ENCODE data around the gene RPS24. TPM values are rescaled to one million over a fixed set of nuclear protein-coding genes. Genes with fewer than 3 reads are reported as not detected.

Gene RPS24
- total and polyA plus RNA-seq, 4 donors = 314 to 1,104 (median 812) TPM

DNA sequence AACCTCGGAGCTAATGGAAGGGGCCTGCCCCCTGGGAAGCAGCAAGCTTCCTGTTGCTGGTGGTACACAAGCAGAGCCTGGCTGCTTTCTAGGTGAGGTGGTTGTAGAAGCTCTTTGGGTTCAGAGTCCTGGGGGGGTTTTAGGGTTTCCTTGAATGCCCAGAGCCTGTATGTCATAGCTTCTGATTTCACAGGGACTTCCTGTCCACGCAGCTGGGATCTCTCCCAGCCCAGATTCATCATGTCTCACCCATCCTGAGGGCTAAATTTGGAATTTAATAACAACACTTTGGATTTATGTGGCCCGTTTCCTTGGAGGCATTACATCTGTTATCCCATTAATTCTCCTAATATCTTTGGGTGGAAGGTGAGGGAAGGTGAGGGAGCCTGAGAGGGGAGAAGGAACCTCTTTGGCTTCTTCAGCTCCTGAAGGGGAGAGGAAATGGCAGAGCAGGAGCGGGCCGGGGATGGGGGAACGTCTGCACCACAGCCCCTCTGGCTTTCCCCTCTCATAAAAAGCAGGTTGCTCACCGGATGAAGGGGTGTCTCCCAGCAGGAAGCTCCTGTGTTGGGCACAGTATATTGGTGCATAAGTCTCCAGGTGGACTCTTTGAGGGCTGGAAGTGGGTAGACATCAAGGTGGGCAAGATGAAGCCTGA, 19.7 kb downstream of the RPS24 start:
- no peaks in the 10 kb centered on the region for H3K27me3 ChIP-seq (ENCODE audit: control insufficient read depth in 4 of 4, insufficient read depth in 4 of 4, low read length in 3 of 4)
- DNase-seq (ENCODE audit: low spot score) = no peak
- H3K9me3 ChIP-seq (ENCODE audit: control insufficient read depth in 4 of 4, low read length in 3 of 4) = no peaks in the 10 kb centered on the region
- H3K9ac ChIP-seq (ENCODE audit: low read depth in 1 of 2, low read length in 2 of 2) = no peak overlapping the region
- TF ChIP-seq HNF4G (IDR thresholded peaks at IDR 0.05) = no peak
- TF ChIP-seq FOXA1 (IDR thresholded peaks at IDR 0.05) = no peak
- TF ChIP-seq, protein P1, sequence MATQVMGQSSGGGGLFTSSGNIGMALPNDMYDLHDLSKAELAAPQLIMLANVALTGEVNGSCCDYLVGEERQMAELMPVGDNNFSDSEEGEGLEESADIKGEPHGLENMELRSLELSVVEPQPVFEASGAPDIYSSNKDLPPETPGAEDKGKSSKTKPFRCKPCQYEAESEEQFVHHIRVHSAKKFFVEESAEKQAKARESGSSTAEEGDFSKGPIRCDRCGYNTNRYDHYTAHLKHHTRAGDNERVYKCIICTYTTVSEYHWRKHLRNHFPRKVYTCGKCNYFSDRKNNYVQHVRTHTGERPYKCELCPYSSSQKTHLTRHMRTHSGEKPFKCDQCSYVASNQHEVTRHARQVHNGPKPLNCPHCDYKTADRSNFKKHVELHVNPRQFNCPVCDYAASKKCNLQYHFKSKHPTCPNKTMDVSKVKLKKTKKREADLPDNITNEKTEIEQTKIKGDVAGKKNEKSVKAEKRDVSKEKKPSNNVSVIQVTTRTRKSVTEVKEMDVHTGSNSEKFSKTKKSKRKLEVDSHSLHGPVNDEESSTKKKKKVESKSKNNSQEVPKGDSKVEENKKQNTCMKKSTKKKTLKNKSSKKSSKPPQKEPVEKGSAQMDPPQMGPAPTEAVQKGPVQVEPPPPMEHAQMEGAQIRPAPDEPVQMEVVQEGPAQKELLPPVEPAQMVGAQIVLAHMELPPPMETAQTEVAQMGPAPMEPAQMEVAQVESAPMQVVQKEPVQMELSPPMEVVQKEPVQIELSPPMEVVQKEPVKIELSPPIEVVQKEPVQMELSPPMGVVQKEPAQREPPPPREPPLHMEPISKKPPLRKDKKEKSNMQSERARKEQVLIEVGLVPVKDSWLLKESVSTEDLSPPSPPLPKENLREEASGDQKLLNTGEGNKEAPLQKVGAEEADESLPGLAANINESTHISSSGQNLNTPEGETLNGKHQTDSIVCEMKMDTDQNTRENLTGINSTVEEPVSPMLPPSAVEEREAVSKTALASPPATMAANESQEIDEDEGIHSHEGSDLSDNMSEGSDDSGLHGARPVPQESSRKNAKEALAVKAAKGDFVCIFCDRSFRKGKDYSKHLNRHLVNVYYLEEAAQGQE (IDR thresholded peaks at IDR 0.05) = no peak
- TF ChIP-seq EGR1 (IDR thresholded peaks at IDR 0.05; ENCODE audit: low read depth in 2 of 2) = no peak
- WGBS = 83% methylated on average over 7 of the region's 7 CpGs
- no peaks in the 10 kb centered on the region for H3K36me3 ChIP-seq (ENCODE audit: control insufficient read depth in 4 of 4, insufficient read depth in 3 of 4, low read depth in 1 of 4, low read length in 3 of 4)
- no peak overlapping the region for H3K4me3 ChIP-seq (ENCODE audit: low read depth in 1 of 3, low read length in 3 of 3)
- no peaks in the 10 kb centered on the region for H3K4me1 ChIP-seq (ENCODE audit: control insufficient read depth in 4 of 4, insufficient read depth in 4 of 4, low read length in 3 of 4)
- no peak overlapping the region for H3K27ac ChIP-seq (ENCODE audit: low read depth in 1 of 2, low read length in 2 of 2)

- H3K27ac ChIP-seq (ENCODE audit: low read depth in 1 of 2, low read length in 2 of 2) = no peak overlapping the region
- no peak overlapping the region for H3K9ac ChIP-seq (ENCODE audit: low read depth in 1 of 2, low read length in 2 of 2)
- H3K4me3 ChIP-seq (ENCODE audit: low read depth in 1 of 3, low read length in 3 of 3) = no peak overlapping the region
- no peaks in the 10 kb centered on the region for H3K4me1 ChIP-seq (ENCODE audit: control insufficient read depth in 4 of 4, insufficient read depth in 4 of 4, low read length in 3 of 4)
- no peaks in the 10 kb centered on the region for H3K27me3 ChIP-seq (ENCODE audit: control insufficient read depth in 4 of 4, insufficient read depth in 4 of 4, low read length in 3 of 4)
- H3K36me3 ChIP-seq (ENCODE audit: control insufficient read depth in 4 of 4, insufficient read depth in 3 of 4, low read depth in 1 of 4, low read length in 3 of 4) = no peaks in the 10 kb centered on the region
- no peaks in the 10 kb centered on the region for H3K9me3 ChIP-seq (ENCODE audit: control insufficient read depth in 4 of 4, low read length in 3 of 4)
- 74% methylated on average over 5 of the region's 5 CpGs for WGBS
- DNase-seq (ENCODE audit: low spot score) = no peak
- no peak for TF ChIP-seq GABPA (IDR thresholded peaks at IDR 0.05 in 1 of 2, conservative IDR thresholded peaks at IDR 0.05 in 1 of 2)
- TF ChIP-seq, protein P2, sequence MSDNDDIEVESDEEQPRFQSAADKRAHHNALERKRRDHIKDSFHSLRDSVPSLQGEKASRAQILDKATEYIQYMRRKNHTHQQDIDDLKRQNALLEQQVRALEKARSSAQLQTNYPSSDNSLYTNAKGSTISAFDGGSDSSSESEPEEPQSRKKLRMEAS (IDR thresholded peaks at IDR 0.05) = no peak
These were observed 24.9 kb downstream of the RPS24 start for GRCh38 chr10:78058562-78058961.

- Histone ChIP-seq H3K27me3 (ENCODE audit: control insufficient read depth in 4 of 4, insufficient read depth in 4 of 4, low read length in 3 of 4) (no peaks in the 10 kb centered on the region), H3K4me1 (ENCODE audit: control insufficient read depth in 4 of 4, insufficient read depth in 4 of 4, low read length in 3 of 4) (no peaks in the 10 kb centered on the region), H3K36me3 (ENCODE audit: control insufficient read depth in 4 of 4, insufficient read depth in 3 of 4, low read depth in 1 of 4, low read length in 3 of 4) (no peaks in the 10 kb centered on the region), H3K9me3 (ENCODE audit: control insufficient read depth in 4 of 4, low read length in 3 of 4) (no peaks in the 10 kb centered on the region), H3K9ac (ENCODE audit: low read depth in 1 of 2, low read length in 2 of 2) (no peak overlapping the region), H3K4me3 (ENCODE audit: low read depth in 1 of 3, low read length in 3 of 3) (no peak overlapping the region), H3K27ac (ENCODE audit: low read depth in 1 of 2, low read length in 2 of 2) (no peak overlapping the region)
- no peak for DNase-seq (ENCODE audit: low spot score)
- 92% methylated on average over 12 of the region's 12 CpGs for WGBS
- TF ChIP-seq, protein P2 (IDR thresholded peaks at IDR 0.05) = no peak
- TF ChIP-seq HNF4A (conservative IDR thresholded peaks at IDR 0.05) (no peak), GABPA (IDR thresholded peaks at IDR 0.05 in 1 of 2, conservative IDR thresholded peaks at IDR 0.05 in 1 of 2) (no peak), ATF3 (IDR thresholded peaks at IDR 0.05) (no peak), YY1 (IDR thresholded peaks at IDR 0.05) (no peak), TAF1 (conservative IDR thresholded peaks at IDR 0.05) (no peak), FOXA2 (IDR thresholded peaks at IDR 0.05) (no peak)
- TF ChIP-seq, protein P3, sequence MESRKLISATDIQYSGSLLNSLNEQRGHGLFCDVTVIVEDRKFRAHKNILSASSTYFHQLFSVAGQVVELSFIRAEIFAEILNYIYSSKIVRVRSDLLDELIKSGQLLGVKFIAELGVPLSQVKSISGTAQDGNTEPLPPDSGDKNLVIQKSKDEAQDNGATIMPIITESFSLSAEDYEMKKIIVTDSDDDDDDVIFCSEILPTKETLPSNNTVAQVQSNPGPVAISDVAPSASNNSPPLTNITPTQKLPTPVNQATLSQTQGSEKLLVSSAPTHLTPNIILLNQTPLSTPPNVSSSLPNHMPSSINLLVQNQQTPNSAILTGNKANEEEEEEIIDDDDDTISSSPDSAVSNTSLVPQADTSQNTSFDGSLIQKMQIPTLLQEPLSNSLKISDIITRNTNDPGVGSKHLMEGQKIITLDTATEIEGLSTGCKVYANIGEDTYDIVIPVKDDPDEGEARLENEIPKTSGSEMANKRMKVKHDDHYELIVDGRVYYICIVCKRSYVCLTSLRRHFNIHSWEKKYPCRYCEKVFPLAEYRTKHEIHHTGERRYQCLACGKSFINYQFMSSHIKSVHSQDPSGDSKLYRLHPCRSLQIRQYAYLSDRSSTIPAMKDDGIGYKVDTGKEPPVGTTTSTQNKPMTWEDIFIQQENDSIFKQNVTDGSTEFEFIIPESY (IDR thresholded peaks at IDR 0.05) = no peak
These were observed 26.4 kb downstream of the RPS24 start for GRCh38 chr10:78059906-78060702.
